Duodenal mucosa (tissue), 2 donors: ENCODE measurements around the gene RRAGC.
"Not testable (repeated sequence)": the region's sequence is repeated elsewhere in the genome, so short reads cannot be mapped to it uniquely, and the experiment has no call there.

ENCODE experiments used
- H3K27ac ChIP-seq: one replicate; pipeline ENCODE4 v1.7.0; 2013; ENCODE audit warnings: low read depth, low read length
- H3K27me3 ChIP-seq, 2 donors: one replicate each; pipeline ENCODE4 v1.7.0; 2013; ENCODE audit warnings: low read length in 2 of 2, control low read depth in 1 of 2; ENCODE audit not compliant: insufficient read depth in 2 of 2, control insufficient read depth in 1 of 2
- H3K36me3 ChIP-seq, 2 donors: one replicate each; pipeline ENCODE4 v1.7.0; 2013; ENCODE audit warnings: low read length in 2 of 2, control low read depth in 1 of 2; ENCODE audit not compliant: insufficient read depth in 2 of 2, control insufficient read depth in 1 of 2
- H3K4me1 ChIP-seq, 2 donors: one replicate each; pipeline ENCODE4 v1.7.0; 2013; ENCODE audit warnings: low read length in 2 of 2, control low read depth in 1 of 2; ENCODE audit not compliant: insufficient read depth in 2 of 2, control insufficient read depth in 1 of 2
- H3K4me3 ChIP-seq, 2 donors: one replicate each; pipeline ENCODE4 v1.7.0; 2013; ENCODE audit warnings: low read length in 2 of 2, low read depth in 1 of 2
- H3K9ac ChIP-seq, 2 donors: one replicate each; pipeline ENCODE4 v1.7.0; 2013; ENCODE audit warnings: low read length in 2 of 2, low read depth in 1 of 2
- H3K9me3 ChIP-seq, 2 donors: one replicate each; pipeline ENCODE4 v1.7.0; 2013; ENCODE audit warnings: low read length in 2 of 2, control low read depth in 1 of 2; ENCODE audit not compliant: control insufficient read depth in 1 of 2

Gene RRAGC

GRCh38 chr1:38860454-38860795 lies 853 bp upstream of the RRAGC start:
- Histone ChIP-seq H3K9me3 (no peaks in the 10 kb centered on the region), H3K4me1 (peaks cover 16 to 30% of the 10 kb centered on the region in 2 donors), H3K27me3 (no peaks in the 10 kb centered on the region), H3K36me3 (peaks cover under 1 to 20% of the 10 kb centered on the region in 2 donors), H3K27ac (no peak overlapping the region), H3K4me3 (peak overlapping the region; percentile 86 to 98), H3K9ac (peak overlapping the region; percentile 71 to 86)

GRCh38 chr1:38858833-38859560 lies 575 bp downstream of the RRAGC start:
- Histone ChIP-seq H3K27me3 (no peaks in the 10 kb centered on the region), H3K9ac (peak overlapping the region; percentile 67 to 76), H3K36me3 (peaks cover 5 to 22% of the 10 kb centered on the region in 2 donors), H3K9me3 (no peaks in the 10 kb centered on the region), H3K4me3 (peak overlapping the region; percentile 88 to 94), H3K27ac (peak overlapping the region; percentile 82), H3K4me1 (peaks cover 16 to 30% of the 10 kb centered on the region in 2 donors)

GRCh38 chr1:38852780-38853179 lies 6.8 kb downstream of the RRAGC start:
- H3K9me3 ChIP-seq = no peaks in the 10 kb centered on the region
- H3K27ac ChIP-seq = no peak overlapping the region
- no peaks in the 10 kb centered on the region for H3K27me3 ChIP-seq
- H3K36me3 ChIP-seq = peaks cover 12 to 56% of the 10 kb centered on the region in 2 donors
- H3K4me1 ChIP-seq = peaks cover 3 to 10% of the 10 kb centered on the region in 2 donors
- no peak overlapping the region for H3K4me3 ChIP-seq
- H3K9ac ChIP-seq = no peak overlapping the region

GRCh38 chr1:38848071-38848470 lies 11.5 kb downstream of the RRAGC start:
- Histone ChIP-seq H3K9me3 (no peaks in the 10 kb centered on the region), H3K9ac (no peak overlapping the region), H3K27me3 (no peaks in the 10 kb centered on the region), H3K4me3 (no peak overlapping the region), H3K4me1 (peaks cover 0 to 3% of the 10 kb centered on the region in 2 donors), H3K36me3 (peaks cover 8 to 67% of the 10 kb centered on the region in 2 donors), H3K27ac (no peak overlapping the region)

- Histone ChIP-seq H3K36me3 (peaks cover 5 to 61% of the 10 kb centered on the region in 2 donors), H3K27me3 (no peaks in the 10 kb centered on the region), H3K9me3 (no peaks in the 10 kb centered on the region), H3K9ac (no peak overlapping the region), H3K27ac (no peak overlapping the region), H3K4me1 (no peaks in the 10 kb centered on the region), H3K4me3 (no peak overlapping the region)
These were observed 13.4 kb downstream of the RRAGC start for GRCh38 chr1:38846210-38846609.

- not testable (repeated sequence) for H3K4me3 ChIP-seq, H3K9me3 ChIP-seq, H3K27me3 ChIP-seq, H3K9ac ChIP-seq, H3K27ac ChIP-seq, H3K4me1 ChIP-seq
- H3K36me3 ChIP-seq = peaks cover 0 to 60% of the 10 kb centered on the region in 2 donors
These were observed 14.5 kb downstream of the RRAGC start for GRCh38 chr1:38845088-38845487.

GRCh38 chr1:38840281-38840680 lies 19.3 kb downstream of the RRAGC start:
- Histone ChIP-seq H3K9me3 (no peaks in the 10 kb centered on the region), H3K27ac (no peak overlapping the region), H3K27me3 (no peaks in the 10 kb centered on the region), H3K9ac (no peak overlapping the region), H3K4me1 (no peaks in the 10 kb centered on the region), H3K36me3 (peaks cover 14 to 50% of the 10 kb centered on the region in 2 donors), H3K4me3 (no peak overlapping the region)

DNA sequence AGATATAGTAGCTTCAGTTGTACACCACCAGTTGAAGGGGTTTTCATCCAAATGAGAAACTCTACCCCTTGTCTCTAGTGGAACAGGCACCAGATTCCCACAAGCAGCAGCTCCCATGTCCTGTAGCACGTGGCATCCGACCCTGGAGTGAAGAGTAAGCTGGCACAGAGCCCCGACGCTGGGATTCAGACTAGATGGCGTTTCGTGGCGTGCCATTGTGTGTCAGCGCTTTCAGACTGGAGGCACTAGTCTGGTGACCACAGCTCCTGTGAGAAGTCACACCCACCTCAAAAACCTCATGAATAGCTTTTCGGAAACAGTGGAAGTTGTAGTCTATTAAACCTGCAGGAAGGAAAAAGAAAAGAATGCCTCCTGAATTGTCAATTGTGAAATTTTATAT lies 20.2 kb downstream of the RRAGC start:
- Histone ChIP-seq H3K27ac (no peak overlapping the region), H3K9ac (no peak overlapping the region), H3K36me3 (peaks cover 14 to 43% of the 10 kb centered on the region in 2 donors), H3K4me1 (no peaks in the 10 kb centered on the region), H3K4me3 (no peak overlapping the region), H3K9me3 (no peaks in the 10 kb centered on the region), H3K27me3 (no peaks in the 10 kb centered on the region)

DNA sequence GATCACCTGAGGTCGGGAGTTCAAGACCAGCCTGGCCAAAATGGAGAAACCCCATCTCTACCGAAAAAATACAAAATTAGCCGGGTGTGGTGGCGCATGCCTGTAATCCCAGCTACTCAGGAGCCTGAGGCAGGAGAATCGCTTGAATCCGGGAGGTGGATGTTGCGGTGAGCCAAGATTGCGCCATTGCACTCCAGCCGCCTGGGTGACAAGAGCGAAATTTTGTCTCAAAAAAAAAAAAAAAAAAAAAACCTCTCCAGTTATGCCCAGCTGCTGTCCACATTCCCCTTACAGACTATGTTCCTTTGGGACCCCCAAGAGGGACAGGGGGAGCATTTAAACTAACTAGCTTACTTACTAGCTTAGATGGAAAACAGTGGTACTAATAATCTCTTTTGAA lies 23.3 kb downstream of the RRAGC start:
- H3K27ac ChIP-seq, H3K9me3 ChIP-seq, H3K4me1 ChIP-seq, H3K27me3 ChIP-seq, H3K4me3 ChIP-seq, H3K9ac ChIP-seq: not testable (repeated sequence)
- peaks cover 14 to 32% of the 10 kb centered on the region in 2 donors for H3K36me3 ChIP-seq

DNA sequence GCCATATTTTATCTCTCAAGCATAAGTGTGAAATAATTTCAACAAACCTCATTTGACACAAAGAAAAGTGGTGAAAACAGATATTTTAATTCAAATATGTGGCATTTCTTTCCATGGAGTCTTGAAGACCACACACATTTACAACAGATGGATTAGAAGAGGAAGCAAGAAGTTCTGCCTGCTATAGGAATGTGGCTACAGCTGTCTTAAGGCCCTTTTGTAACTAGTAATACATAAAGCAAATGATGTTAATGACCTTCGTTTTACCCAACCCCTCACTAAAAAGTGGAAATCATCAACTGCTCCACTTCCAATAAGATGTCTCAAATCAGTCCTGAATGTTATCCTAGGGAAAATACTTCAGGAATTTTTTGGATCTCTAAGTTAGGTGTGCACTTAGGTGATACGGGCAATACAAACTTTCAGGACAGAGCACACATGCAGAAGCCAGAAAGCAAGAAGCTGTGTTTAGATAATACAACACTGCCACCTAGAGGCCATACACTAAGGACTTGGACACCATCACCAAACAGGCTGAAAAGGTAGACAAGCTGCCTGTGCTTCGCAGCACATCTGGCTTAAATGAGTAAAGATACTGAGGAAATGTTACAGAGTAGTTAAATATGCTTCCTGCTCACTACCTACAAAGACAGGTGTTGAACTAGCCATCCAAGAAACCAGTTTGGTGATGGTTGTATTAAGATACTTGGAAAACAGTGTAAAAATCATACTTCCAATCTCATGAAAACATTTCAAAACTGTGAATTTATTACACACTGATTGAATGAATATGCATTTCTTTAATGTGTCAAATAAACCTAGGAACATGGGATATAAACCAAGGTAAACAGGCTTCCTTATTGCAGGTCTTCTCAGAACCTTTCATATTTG lies 24.4 kb downstream of the RRAGC start:
- Histone ChIP-seq H3K9ac (no peak overlapping the region), H3K4me3 (no peak overlapping the region), H3K4me1 (no peaks in the 10 kb centered on the region), H3K9me3 (no peaks in the 10 kb centered on the region), H3K36me3 (peaks cover 14 to 25% of the 10 kb centered on the region in 2 donors), H3K27me3 (peaks cover 2 to 3% of the 10 kb centered on the region in 2 donors), H3K27ac (no peak overlapping the region)
